ENCODE data around the gene CDH13. TPM values are rescaled to one million over a fixed set of nuclear protein-coding genes. Genes with fewer than 3 reads are reported as not detected.

Gene CDH13
- total RNA-seq, 1 donor from 2014 or later: not detected

- CTCF ChIA-PET: no interaction called here
- intact Hi-C loops (cut with micrococcal nuclease): no loop called here
- POLR2A ChIA-PET: no interaction called here
- H3K9me3 Mint-ChIP-seq: no peaks in the 10 kb centered on the region
- H3K4me3 Mint-ChIP-seq: no peak overlapping the region
- no peaks in the 10 kb centered on the region for H3K36me3 Mint-ChIP-seq (ENCODE audit: low read depth)
- no peak for TF ChIP-seq CTCF (IDR thresholded peaks at IDR 0.05)
- DNase-seq (no peak), ATAC-seq (ENCODE audit: low read depth) (no peak)
- peaks cover 8% of the 10 kb centered on the region for H3K4me1 Mint-ChIP-seq
- H3K27me3 Mint-ChIP-seq: peaks cover 10% of the 10 kb centered on the region
- no peak overlapping the region for H3K27ac Mint-ChIP-seq
Measured at GRCh38 chr16:82767198-82767597, 140.4 kb downstream of the CDH13 start.

- ChIA-PET CTCF (no interaction called here), POLR2A (no interaction called here)
- DNase-seq: no peak
- H3K4me3 Mint-ChIP-seq: no peak overlapping the region
- no peaks in the 10 kb centered on the region for H3K9me3 Mint-ChIP-seq
- intact Hi-C loops (cut with micrococcal nuclease): no loop called here
- TF ChIP-seq CTCF (IDR thresholded peaks at IDR 0.05): no peak
- peaks cover 11% of the 10 kb centered on the region for H3K4me1 Mint-ChIP-seq
- no peak for ATAC-seq (ENCODE audit: low read depth)
- H3K27me3 Mint-ChIP-seq: peaks cover 10% of the 10 kb centered on the region
- H3K36me3 Mint-ChIP-seq (ENCODE audit: low read depth): no peaks in the 10 kb centered on the region
- no peak overlapping the region for H3K27ac Mint-ChIP-seq
Measured at GRCh38 chr16:82767808-82768207, 141.0 kb downstream of the CDH13 start.

- no peak for TF ChIP-seq CTCF (IDR thresholded peaks at IDR 0.05)
- ATAC-seq (ENCODE audit: low read depth): no peak
Measured at GRCh38 chr16:82769845-82770244, 143.1 kb downstream of the CDH13 start.

GRCh38 chr16:82772215-82772614 is 145.4 kb downstream of the CDH13 start:
- ChIA-PET POLR2A (no interaction called here), CTCF (no interaction called here)
- no peak overlapping the region for H3K27ac Mint-ChIP-seq
- DNase-seq (no peak), ATAC-seq (ENCODE audit: low read depth) (no peak)
- TF ChIP-seq CTCF (IDR thresholded peaks at IDR 0.05): no peak
- H3K36me3 Mint-ChIP-seq (ENCODE audit: low read depth): no peaks in the 10 kb centered on the region
- peaks cover 30% of the 10 kb centered on the region for H3K4me1 Mint-ChIP-seq
- no peak overlapping the region for H3K4me3 Mint-ChIP-seq
- intact Hi-C loops (cut with micrococcal nuclease): no loop called here
- H3K27me3 Mint-ChIP-seq: peaks cover 3% of the 10 kb centered on the region
- H3K9me3 Mint-ChIP-seq: no peaks in the 10 kb centered on the region

More at GRCh38 chr16:82769845-82770244, 143.1 kb downstream of the CDH13 start:
- intact Hi-C loops (cut with micrococcal nuclease): no loop called here
- Mint-ChIP-seq H3K4me1 (peaks cover 12% of the 10 kb centered on the region), H3K36me3 (ENCODE audit: low read depth) (no peaks in the 10 kb centered on the region), H3K27ac (no peak overlapping the region), H3K4me3 (no peak overlapping the region), H3K9me3 (no peaks in the 10 kb centered on the region), H3K27me3 (peaks cover 10% of the 10 kb centered on the region)
- no peak for DNase-seq
- ChIA-PET POLR2A (no interaction called here), CTCF (no interaction called here)

GRCh38 chr16:82773018-82773417 is 146.2 kb downstream of the CDH13 start:
- POLR2A ChIA-PET: no interaction called here
- H3K27me3 Mint-ChIP-seq: no peaks in the 10 kb centered on the region
- no peak for ATAC-seq (ENCODE audit: low read depth)

More at GRCh38 chr16:82773018-82773417, 146.2 kb downstream of the CDH13 start:
- intact Hi-C loops (cut with micrococcal nuclease): no loop called here
- Mint-ChIP-seq H3K9me3 (no peaks in the 10 kb centered on the region), H3K36me3 (ENCODE audit: low read depth) (no peaks in the 10 kb centered on the region), H3K27ac (no peak overlapping the region), H3K4me1 (peaks cover 31% of the 10 kb centered on the region), H3K4me3 (no peak overlapping the region)
- DNase-seq: no peak
- CTCF ChIA-PET: no interaction called here
- TF ChIP-seq CTCF (IDR thresholded peaks at IDR 0.05): no peak

All from activated B cell treated with CpG ODN at 0.5 μM for 24 hours (primary cell).